Mesenchymal stem cell (in vitro differentiated cells and primary cell): Measurements from ENCODE around the gene HOXD4.

Experiments
- DNase-seq: peaks from one replicate; pipeline ENCODE4 v3.0.0-alpha.2; 2013
- H2AFZ ChIP-seq: one replicate; pipeline ENCODE4 v1.6.1; 2013; ENCODE audit warnings: low read depth, mild to moderate bottlenecking, control low read depth, inconsistent platforms, low read length, moderate library complexity
- H2AK5ac ChIP-seq: 2 replicates; pipeline ENCODE4 v1.6.1; 2013; ENCODE audit warnings: low read length, moderate library complexity, mild to moderate bottlenecking, inconsistent platforms; ENCODE audit not compliant: severe bottlenecking
- H2BK120ac ChIP-seq: one replicate; pipeline ENCODE4 v1.6.1; 2013; ENCODE audit warnings: low read depth, mild to moderate bottlenecking, inconsistent platforms, low read length, moderate library complexity
- H2BK12ac ChIP-seq, 2 experiments: one replicate each; pipeline ENCODE4 v1.6.1; 2013; ENCODE audit warnings: inconsistent platforms in 2 of 2, low read length in 2 of 2, mild to moderate bottlenecking in 2 of 2, moderate library complexity in 2 of 2, control low read depth in 1 of 2
- H2BK15ac ChIP-seq: one replicate; pipeline ENCODE4 v1.6.1; 2013; ENCODE audit warnings: mild to moderate bottlenecking, low read depth, inconsistent platforms; ENCODE audit not compliant: poor library complexity, severe bottlenecking
- H2BK5ac ChIP-seq: 2 replicates; pipeline ENCODE4 v1.6.1; 2013; ENCODE audit warnings: low read depth, mild to moderate bottlenecking, low read length, control low read depth, inconsistent platforms; ENCODE audit not compliant: poor library complexity, severe bottlenecking
- H3K14ac ChIP-seq, 2 experiments: one replicate each; pipeline ENCODE4 v1.6.1; 2013; ENCODE audit warnings: inconsistent platforms in 2 of 2, low read length in 2 of 2, control low read depth in 1 of 2, mild to moderate bottlenecking in 1 of 2, moderate library complexity in 1 of 2
- H3K18ac ChIP-seq, 2 experiments: one replicate each; pipeline ENCODE4 v1.6.1; 2013; ENCODE audit warnings: inconsistent platforms in 2 of 2, low read length in 2 of 2, control low read depth in 1 of 2, low read depth in 1 of 2, mild to moderate bottlenecking in 1 of 2
- H3K23ac ChIP-seq, 2 experiments: one replicate each; pipeline ENCODE4 v1.6.1; 2013; ENCODE audit warnings: inconsistent platforms in 2 of 2, low read length in 2 of 2, mild to moderate bottlenecking in 2 of 2, moderate library complexity in 2 of 2, control low read depth in 1 of 2
- H3K27ac ChIP-seq: 2 replicates; pipeline ENCODE4 v1.5.1; 2013; ENCODE audit warnings: mild to moderate bottlenecking, moderate library complexity, low read length, control low read depth, inconsistent platforms; ENCODE audit not compliant: poor library complexity, severe bottlenecking
- H3K27me3 ChIP-seq, 2 experiments: 2 replicates each; pipeline versions ENCODE4 v1.6.1 to v1.7.0; 2013; ENCODE audit warnings: low read length in 2 of 2, mild to moderate bottlenecking in 2 of 2, moderate library complexity in 2 of 2, control low read depth in 1 of 2, inconsistent platforms in 1 of 2; ENCODE audit not compliant: control insufficient read depth in 1 of 2, insufficient read depth in 1 of 2
- H3K36me3 ChIP-seq, 2 experiments: 2 replicates each; pipeline versions ENCODE4 v1.6.1 to v1.7.0; 2013; ENCODE audit warnings: low read length in 2 of 2, control low read depth in 1 of 2, inconsistent platforms in 1 of 2, low read depth in 1 of 2, mild to moderate bottlenecking in 1 of 2; ENCODE audit not compliant: insufficient read depth in 2 of 2, control insufficient read depth in 1 of 2
- H3K4ac ChIP-seq, 2 experiments: one replicate each; pipeline ENCODE4 v1.6.1; 2013; ENCODE audit warnings: inconsistent platforms in 2 of 2, low read length in 2 of 2, mild to moderate bottlenecking in 2 of 2, moderate library complexity in 2 of 2, control low read depth in 1 of 2, low read depth in 1 of 2
- H3K4me1 ChIP-seq: 2 replicates; pipeline ENCODE4 v1.6.1; 2013; ENCODE audit warnings: low read depth, low read length, control low read depth; ENCODE audit not compliant: control insufficient read depth, insufficient read depth
- H3K4me2 ChIP-seq: 2 replicates; pipeline ENCODE4 v1.6.1; 2013; ENCODE audit warnings: low read length, mild to moderate bottlenecking, inconsistent platforms; ENCODE audit not compliant: poor library complexity, severe bottlenecking
- H3K4me3 ChIP-seq, 2 experiments: 2 replicates each; pipeline versions ENCODE4 v1.5.1 to v1.7.0; 2013; ENCODE audit warnings: low read length in 2 of 2, mild to moderate bottlenecking in 2 of 2, control low read depth in 1 of 2, low read depth in 1 of 2; ENCODE audit not compliant: insufficient read depth in 1 of 2
- H3K79me1 ChIP-seq: replicated peaks from 2 replicates; pipeline ENCODE4 v1.6.1; 2013; ENCODE audit warnings: mild to moderate bottlenecking, control low read depth, low read length, inconsistent platforms; ENCODE audit not compliant: poor library complexity, severe bottlenecking
- H3K9ac ChIP-seq: 2 replicates; pipeline ENCODE4 v1.7.0; 2013; ENCODE audit warnings: mild to moderate bottlenecking, low read length, moderate library complexity
- H3K9me3 ChIP-seq: 2 replicates; pipeline ENCODE4 v1.7.0; 2013; ENCODE audit warnings: mild to moderate bottlenecking, low read length; ENCODE audit not compliant: control insufficient read depth
- H4K8ac ChIP-seq: one replicate; pipeline ENCODE4 v1.6.1; 2013; ENCODE audit warnings: inconsistent platforms, mild to moderate bottlenecking, low read length, moderate library complexity
- H4K91ac ChIP-seq: one replicate; pipeline ENCODE4 v1.6.1; 2013; ENCODE audit warnings: mild to moderate bottlenecking, low read length, inconsistent platforms
- WGBS: methylation state at CpG from one replicate; pipeline ENCODE4 v1.1.7; 2013; ENCODE audit warnings: mixed read lengths; 5-methylcytosine and 5-hydroxymethylcytosine counted together

The HOXD4 gene

DNA sequence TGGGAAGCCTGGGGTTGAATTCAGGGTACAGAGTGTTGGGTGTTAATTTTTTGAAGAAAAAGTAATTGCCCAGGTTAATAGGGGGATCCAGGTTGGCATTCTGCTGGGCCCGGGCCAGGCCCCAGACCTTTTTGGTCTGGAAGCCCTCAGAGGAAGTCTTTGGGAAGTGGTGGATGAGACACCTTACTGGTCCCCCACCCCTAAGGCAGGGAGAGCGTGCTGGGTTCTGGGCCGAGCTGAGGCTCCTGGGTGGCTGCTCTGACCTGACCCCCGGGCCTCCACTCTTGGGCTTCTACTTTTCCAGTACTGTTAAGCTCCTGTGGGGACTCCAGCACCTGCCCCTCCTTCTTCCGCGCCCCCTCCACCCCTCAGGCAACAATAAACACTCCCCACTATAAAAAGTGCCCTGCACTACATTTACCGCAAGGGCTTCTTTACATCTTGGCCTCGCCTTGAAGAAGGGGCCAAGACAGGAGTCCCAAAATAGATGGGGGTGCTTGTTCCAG is 5.0 kb downstream of the HOXD4 start:
- H3K23ac ChIP-seq: no peak overlapping the region
- no peak overlapping the region for H2BK12ac ChIP-seq
- H3K27ac ChIP-seq: no peak overlapping the region
- no peak overlapping the region for H3K4me2 ChIP-seq
- H3K18ac ChIP-seq: no peak overlapping the region
- H2BK120ac ChIP-seq: no peak overlapping the region
- no peak overlapping the region for H2AK5ac ChIP-seq
- no peak overlapping the region for H2BK15ac ChIP-seq
- no peak overlapping the region for H4K91ac ChIP-seq
- H3K4ac ChIP-seq: no peak overlapping the region
- H3K4me1 ChIP-seq: peaks cover 27% of the 10 kb centered on the region
- no peak for DNase-seq
- no peak overlapping the region for H3K14ac ChIP-seq
- 17% methylated on average over 7 of the region's 8 CpGs for WGBS
- H3K79me1 ChIP-seq: peaks cover 5% of the 10 kb centered on the region
- peaks cover 0 to 78% of the 10 kb centered on the region in 2 experiments for H3K27me3 ChIP-seq
- H2AFZ ChIP-seq: no peak overlapping the region
- peaks cover 3 to 13% of the 10 kb centered on the region in 2 experiments for H3K36me3 ChIP-seq
- no peak overlapping the region for H3K9ac ChIP-seq
- no peak overlapping the region for H2BK5ac ChIP-seq
- H3K9me3 ChIP-seq: no peaks in the 10 kb centered on the region
- H4K8ac ChIP-seq: no peak overlapping the region
- H3K4me3 ChIP-seq: peak overlapping the region in 1 of 2 experiments; percentile 74

DNA sequence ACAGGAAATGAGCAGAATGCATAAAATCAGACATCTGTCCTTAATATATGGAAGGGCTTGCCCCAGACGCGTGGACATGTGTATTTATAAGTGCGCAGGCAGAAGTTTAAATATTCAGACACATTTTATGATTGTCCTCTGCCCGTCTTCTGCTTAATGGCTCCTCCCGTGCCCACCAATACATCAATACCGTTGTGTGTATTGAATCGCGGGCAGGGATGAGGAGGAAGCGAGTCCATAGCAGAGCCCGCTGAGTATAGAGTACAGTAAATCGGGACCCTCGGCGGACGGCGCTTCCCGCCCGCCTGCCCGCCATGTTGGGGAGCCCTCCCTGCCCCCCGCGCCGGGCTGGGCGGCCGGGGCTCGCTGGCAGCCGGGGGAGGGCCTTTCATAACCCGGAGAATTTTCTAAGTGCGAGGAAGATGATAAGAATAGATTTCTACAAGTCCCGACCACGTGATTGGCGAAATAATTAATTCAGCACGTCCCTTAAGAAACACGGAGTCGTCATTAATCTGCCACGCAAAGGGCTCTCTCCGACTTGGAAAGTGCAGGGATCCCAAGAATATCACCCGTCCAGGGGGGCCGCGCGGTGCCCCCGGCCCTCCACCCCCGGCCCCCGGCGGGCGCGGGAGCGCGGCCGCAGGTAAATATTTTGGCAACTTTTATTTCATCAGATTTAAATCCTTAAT is 5.6 kb downstream of the HOXD4 start, which contains the start of gene HOXD3:
Gene HOXD3 (plus strand): TSS at position 501 of the 692 bp plus-strand sequence. CDS start 11,808 bp downstream, outside the sequence.
- Histone ChIP-seq H3K27me3 (peaks cover 0 to 83% of the 10 kb centered on the region in 2 experiments), H2BK120ac (no peak within 1 kb of the TSS), H3K4me1 (peaks cover 24% of the 10 kb centered on the region), H3K27ac (no peak within 1 kb of the TSS), H3K4me3 (peak within 1 kb of the TSS; percentile 38 to 74), H3K4me2 (peak within 1 kb of the TSS; percentile 83), H4K8ac (no peak within 1 kb of the TSS), H3K23ac (no peak within 1 kb of the TSS), H2AFZ (no peak within 1 kb of the TSS), H2AK5ac (no peak within 1 kb of the TSS), H3K36me3 (peaks cover 3 to 13% of the 10 kb centered on the region in 2 experiments), H3K79me1 (peaks cover 5% of the 10 kb centered on the region), H3K4ac (no peak within 1 kb of the TSS), H2BK12ac (no peak within 1 kb of the TSS), H4K91ac (no peak within 1 kb of the TSS), H3K18ac (no peak within 1 kb of the TSS), H3K9ac (peak within 1 kb of the TSS; percentile 75), H2BK15ac (no peak within 1 kb of the TSS), H3K9me3 (no peaks in the 10 kb centered on the region), H3K14ac (no peak within 1 kb of the TSS), H2BK5ac (no peak within 1 kb of the TSS)
- no peak for DNase-seq
- 8% methylated on average over 37 of the region's 48 CpGs for WGBS

DNA sequence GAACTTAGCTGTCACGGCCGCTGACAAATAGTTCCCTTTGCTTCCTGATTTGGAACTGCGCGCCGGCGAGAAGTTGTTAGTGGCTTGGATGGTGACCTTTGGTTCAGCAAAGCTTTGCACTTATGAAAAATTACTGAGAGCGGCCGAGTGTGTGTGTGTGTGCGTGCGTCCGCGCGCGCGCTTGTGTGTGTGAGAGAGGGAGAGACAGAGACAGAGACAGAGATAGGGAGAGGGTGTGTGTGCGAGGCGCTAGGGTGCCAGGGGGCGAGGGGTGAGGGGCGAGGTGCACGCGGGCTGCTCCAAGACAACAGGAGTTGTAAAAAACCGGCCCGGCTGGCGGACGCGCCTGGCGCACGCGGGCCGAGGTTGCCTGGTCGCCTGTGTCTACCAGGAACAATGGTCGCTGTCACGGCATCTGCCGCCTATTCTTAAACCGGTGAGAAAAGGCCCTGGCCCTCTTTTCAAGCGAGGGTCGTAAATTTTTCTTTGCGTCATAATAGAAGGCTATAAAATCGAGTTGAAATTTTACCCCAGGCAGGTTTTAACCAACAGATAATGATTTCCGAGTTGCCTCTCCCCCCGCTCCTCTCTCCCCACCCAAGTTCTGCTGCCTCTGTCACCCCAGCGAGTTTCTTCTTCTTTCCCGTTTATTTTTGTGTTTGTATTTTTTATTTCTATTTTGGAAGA is 6.3 kb downstream of the HOXD4 start:
- H3K14ac ChIP-seq: no peak overlapping the region
- H3K4ac ChIP-seq: no peak overlapping the region
- no peak overlapping the region for H3K27ac ChIP-seq
- no peak overlapping the region for H2BK15ac ChIP-seq
- H3K4me1 ChIP-seq: peaks cover 27% of the 10 kb centered on the region
- H3K23ac ChIP-seq: no peak overlapping the region
- no peak overlapping the region for H3K18ac ChIP-seq
- H3K9ac ChIP-seq: peak overlapping the region; percentile 75
- H3K36me3 ChIP-seq: peaks cover 3 to 11% of the 10 kb centered on the region in 2 experiments
- no peak overlapping the region for H2AFZ ChIP-seq
- no peak overlapping the region for H2BK5ac ChIP-seq
- H3K79me1 ChIP-seq: peaks cover 5% of the 10 kb centered on the region
- 1% methylated on average over 35 of the region's 43 CpGs for WGBS
- no peak overlapping the region for H4K91ac ChIP-seq
- peak overlapping the region in 1 of 2 experiments; percentile 74 for H3K4me3 ChIP-seq
- H3K27me3 ChIP-seq: peaks cover 0 to 87% of the 10 kb centered on the region in 2 experiments
- no peak for DNase-seq
- H3K9me3 ChIP-seq: no peaks in the 10 kb centered on the region
- no peak overlapping the region for H2BK120ac ChIP-seq
- no peak overlapping the region for H4K8ac ChIP-seq
- H3K4me2 ChIP-seq: peak overlapping the region; percentile 83
- H2BK12ac ChIP-seq: no peak overlapping the region
- H2AK5ac ChIP-seq: no peak overlapping the region

DNA sequence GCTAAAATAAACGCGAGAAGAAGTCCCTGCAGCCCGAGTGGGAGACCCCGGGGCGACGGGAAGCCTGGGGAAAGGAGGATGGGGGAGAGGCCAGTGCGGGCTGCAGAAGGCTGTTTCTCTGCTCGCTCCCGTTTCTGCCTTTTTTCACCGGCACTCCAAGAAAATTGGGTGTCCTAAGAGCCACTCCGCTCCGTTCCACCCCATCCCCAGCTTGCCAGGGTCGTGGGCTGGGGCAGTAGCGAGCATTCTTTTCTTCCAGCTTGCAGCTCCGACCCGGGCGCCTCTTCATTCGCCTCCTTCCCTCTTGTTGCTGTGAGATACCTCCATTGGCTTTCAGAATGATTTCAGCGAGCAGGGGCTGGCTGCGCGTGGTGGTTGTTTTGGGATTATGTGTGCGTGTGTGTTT is 6.8 kb downstream of the HOXD4 start:
- H3K36me3 ChIP-seq: peaks cover 0 to 7% of the 10 kb centered on the region in 2 experiments
- no peak overlapping the region for H2BK15ac ChIP-seq
- H3K4ac ChIP-seq: no peak overlapping the region
- no peak overlapping the region for H3K14ac ChIP-seq
- H3K27ac ChIP-seq: no peak overlapping the region
- H3K4me3 ChIP-seq: no peak overlapping the region
- no peak overlapping the region for H2AFZ ChIP-seq
- H4K8ac ChIP-seq: no peak overlapping the region
- no peak overlapping the region for H3K9ac ChIP-seq
- H2AK5ac ChIP-seq: no peak overlapping the region
- no peak overlapping the region for H3K18ac ChIP-seq
- H3K23ac ChIP-seq: no peak overlapping the region
- no peak overlapping the region for H2BK5ac ChIP-seq
- no peaks in the 10 kb centered on the region for H3K9me3 ChIP-seq
- WGBS: 3% methylated on average over 20 of the region's 22 CpGs
- no peak overlapping the region for H2BK12ac ChIP-seq
- peaks cover 26% of the 10 kb centered on the region for H3K4me1 ChIP-seq
- no peak for DNase-seq
- no peak overlapping the region for H2BK120ac ChIP-seq
- peaks cover 0 to 87% of the 10 kb centered on the region in 2 experiments for H3K27me3 ChIP-seq
- peak overlapping the region; percentile 30 for H3K4me2 ChIP-seq
- H4K91ac ChIP-seq: no peak overlapping the region
- H3K79me1 ChIP-seq: peaks cover 3% of the 10 kb centered on the region
